Lung (tissue), 12 donors: ENCODE results near the gene SLC25A23. TPM values are rescaled to one million over a fixed set of nuclear protein-coding genes. Genes with fewer than 3 reads are reported as not detected.
A peak's percentile ranks its signal among the peaks of the same experiment; 100 is the strongest.

Experiments
- ATAC-seq: fragments of 200-7000 bp; cut with Tn5 transposase; one replicate; pipeline ENCODE4 v1.9.1; 2020; ENCODE audit warnings: moderate number of reproducible peaks; ENCODE audit not compliant: insufficient read depth, low FRiP score
- DNase-seq, 3 donors: peaks; one replicate each; pipeline ENCODE4 v3.0.0-alpha.2; 2013 to 2017
- H3K27ac ChIP-seq, 2 donors: one replicate each; pipeline ENCODE4 v1.5.1; 2013; ENCODE audit warnings: mild to moderate bottlenecking in 2 of 2, moderate library complexity in 2 of 2, control low read depth in 1 of 2, inconsistent platforms in 1 of 2, low read depth in 1 of 2, low read length in 1 of 2
- H3K27me3 ChIP-seq, 3 donors: one replicate each; pipeline ENCODE4 v1.5.1; 2013; ENCODE audit warnings: low read length in 2 of 3; ENCODE audit not compliant: control insufficient read depth in 3 of 3, insufficient read depth in 3 of 3
- H3K36me3 ChIP-seq, 4 donors: one replicate each; pipeline ENCODE4 v1.5.1; 2013; ENCODE audit warnings: low read length in 4 of 4, mild to moderate bottlenecking in 1 of 4, moderate library complexity in 1 of 4; ENCODE audit not compliant: control insufficient read depth in 4 of 4, insufficient read depth in 4 of 4
- H3K4me1 ChIP-seq, 5 donors: one replicate each; pipeline ENCODE4 v1.5.1; 2013; ENCODE audit warnings: low read length in 5 of 5, mild to moderate bottlenecking in 2 of 5, moderate library complexity in 1 of 5; ENCODE audit not compliant: control insufficient read depth in 5 of 5, insufficient read depth in 5 of 5
- H3K4me3 ChIP-seq: one replicate; pipeline ENCODE4 v1.5.1; 2013; ENCODE audit warnings: mild to moderate bottlenecking, control low read depth, moderate library complexity
- H3K9ac ChIP-seq, 2 donors: one replicate each; pipeline ENCODE4 v1.5.1; 2013; ENCODE audit warnings: low read length in 2 of 2, control low read depth in 1 of 2; ENCODE audit not compliant: insufficient read depth in 1 of 2
- H3K9me3 ChIP-seq, 4 donors: one replicate each; pipeline ENCODE4 v1.5.1; 2013; ENCODE audit warnings: low read length in 3 of 4, mild to moderate bottlenecking in 1 of 4, moderate library complexity in 1 of 4; ENCODE audit not compliant: control insufficient read depth in 4 of 4, insufficient read depth in 3 of 4
- WGBS, 2 donors: extraction: QIAGEN DNeasy Blood & Tissue Kit; methylation state at CpG; one replicate each; pipeline ENCODE4 v1.1.7; 2013; 5-methylcytosine and 5-hydroxymethylcytosine counted together
- polyA plus RNA-seq, 2 donors: library from polyadenylated mRNA; stranded (reverse); fragments of 200-250 nt; gene quantifications; one replicate each; pipeline ENCODE4 v1.2.1, GENCODE V29; 2013
- total RNA-seq, 2 donors: library from RNA; depleted of rRNA in 1 of 2; stranded (reverse); fragments of >200 nt in 1 of 2; gene quantifications; one replicate each; pipeline ENCODE4 v1.2.1, GENCODE V29; 2014 to 2021
- TF ChIP-seq, protein P1 (sequence below): IDR thresholded peaks from 2 replicates; pipeline ENCODE4 v1.5.1; 2012; ENCODE audit warnings: mild to moderate bottlenecking; ENCODE audit errors: control extremely low read depth, extremely low read depth
- donor health status: control.
- donor health status: control.
- donor health status: Bipolar disorder and iron deficiency.
- donor health status: healthy.
- donor health status: DM: yes; HTN: yes; CAD: no.

SLC25A23 gene
- total and polyA plus RNA-seq, 4 donors = 15.7 to 49.5 (median 44.5) TPM

DNA sequence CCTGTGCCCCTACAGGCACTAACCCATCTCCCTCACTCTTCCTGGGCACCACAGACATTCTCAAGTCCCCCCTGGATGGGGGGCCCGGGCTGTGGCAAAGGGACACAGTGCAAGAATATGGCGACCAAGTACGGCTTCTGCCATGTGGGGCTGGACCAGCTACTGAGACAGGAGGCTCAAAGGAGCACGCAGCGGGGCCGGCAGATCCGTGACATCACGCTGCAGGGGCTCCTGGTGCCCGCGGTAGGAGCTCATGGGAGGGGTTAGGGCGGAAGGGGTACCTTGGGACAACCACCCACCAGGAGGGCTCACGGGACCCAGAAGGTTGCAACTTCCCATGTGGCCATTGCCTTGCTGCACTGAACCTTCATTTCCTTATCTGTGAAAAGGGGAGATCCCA, 63.3 kb downstream of the SLC25A23 start:
- no peak overlapping the region for H3K4me3 ChIP-seq
- H3K27me3 ChIP-seq = no peaks in the 10 kb centered on the region
- no peak for DNase-seq

DNA sequence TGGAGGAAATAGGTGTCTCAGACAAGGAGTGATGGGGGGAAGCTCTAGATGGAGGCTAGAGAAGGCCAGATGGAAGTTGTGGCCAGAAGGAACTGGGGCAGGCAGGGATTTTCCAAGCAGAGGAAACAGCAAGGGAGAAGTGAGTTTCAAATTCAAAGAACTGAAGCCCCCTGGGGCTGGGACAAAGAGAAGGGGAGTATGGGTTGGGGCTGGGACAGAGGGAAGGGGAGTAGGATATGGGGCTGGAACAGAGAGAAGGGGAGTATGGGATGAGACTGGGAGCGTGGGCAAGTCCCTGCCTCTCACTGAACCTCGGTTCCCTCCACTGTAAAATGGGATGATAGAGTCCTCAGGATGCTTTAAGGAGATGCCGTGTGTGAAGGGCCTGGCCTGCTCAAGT, 64.8 kb downstream of the SLC25A23 start:
- DNase-seq (no peak), ATAC-seq (no peak)
- Histone ChIP-seq H3K4me1 (peaks cover 0 to 13% (median 6%) of the 10 kb centered on the region in 5 donors), H3K9me3 (no peaks in the 10 kb centered on the region), H3K4me3 (no peak overlapping the region), H3K9ac (no peak overlapping the region), H3K36me3 (peaks cover 0 to 5% (median under 1%) of the 10 kb centered on the region in 4 donors), H3K27me3 (no peaks in the 10 kb centered on the region), H3K27ac (no peak overlapping the region)
- WGBS, 2 donors = 93 to 97% methylated on average over 3 of the region's 3 CpGs
- TF ChIP-seq, protein P1, sequence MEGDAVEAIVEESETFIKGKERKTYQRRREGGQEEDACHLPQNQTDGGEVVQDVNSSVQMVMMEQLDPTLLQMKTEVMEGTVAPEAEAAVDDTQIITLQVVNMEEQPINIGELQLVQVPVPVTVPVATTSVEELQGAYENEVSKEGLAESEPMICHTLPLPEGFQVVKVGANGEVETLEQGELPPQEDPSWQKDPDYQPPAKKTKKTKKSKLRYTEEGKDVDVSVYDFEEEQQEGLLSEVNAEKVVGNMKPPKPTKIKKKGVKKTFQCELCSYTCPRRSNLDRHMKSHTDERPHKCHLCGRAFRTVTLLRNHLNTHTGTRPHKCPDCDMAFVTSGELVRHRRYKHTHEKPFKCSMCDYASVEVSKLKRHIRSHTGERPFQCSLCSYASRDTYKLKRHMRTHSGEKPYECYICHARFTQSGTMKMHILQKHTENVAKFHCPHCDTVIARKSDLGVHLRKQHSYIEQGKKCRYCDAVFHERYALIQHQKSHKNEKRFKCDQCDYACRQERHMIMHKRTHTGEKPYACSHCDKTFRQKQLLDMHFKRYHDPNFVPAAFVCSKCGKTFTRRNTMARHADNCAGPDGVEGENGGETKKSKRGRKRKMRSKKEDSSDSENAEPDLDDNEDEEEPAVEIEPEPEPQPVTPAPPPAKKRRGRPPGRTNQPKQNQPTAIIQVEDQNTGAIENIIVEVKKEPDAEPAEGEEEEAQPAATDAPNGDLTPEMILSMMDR = no peak

More for the DNA sequence above, 63.3 kb downstream of the SLC25A23 start:
- WGBS, 2 donors = 92 to 95% methylated on average over 12 of the region's 12 CpGs
- Histone ChIP-seq H3K9ac (no peak overlapping the region), H3K4me1 (peaks cover 0 to 13% (median 6%) of the 10 kb centered on the region in 5 donors), H3K36me3 (no peaks in the 10 kb centered on the region), H3K9me3 (no peaks in the 10 kb centered on the region), H3K27ac (no peak overlapping the region)
- ATAC-seq = no peak
- TF ChIP-seq, protein P1 = no peak

DNA sequence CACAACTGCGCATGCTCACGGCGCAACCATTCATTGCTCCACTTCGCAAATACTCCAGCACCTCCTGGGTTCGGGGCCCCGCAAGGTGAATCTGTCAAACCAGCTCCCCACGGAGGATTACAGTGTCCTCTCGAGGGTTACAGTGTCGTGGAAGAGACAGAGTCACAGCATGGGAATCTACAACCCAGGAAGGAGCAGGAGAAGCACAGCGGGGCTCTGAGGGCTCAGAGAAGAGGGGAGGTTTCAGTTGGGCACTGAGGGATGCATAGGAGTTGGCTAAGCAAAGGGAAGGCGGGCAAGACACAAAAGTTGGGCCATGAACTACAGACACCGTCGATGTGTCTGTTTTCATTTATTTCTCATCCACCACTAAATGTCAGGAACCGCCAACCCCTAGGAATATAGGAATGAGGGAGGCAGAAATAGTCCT, 65.6 kb downstream of the SLC25A23 start:
- TF ChIP-seq, protein P1 = no peak
- 26 to 27% methylated on average over 14 of the region's 14 CpGs for WGBS, 2 donors
- H3K4me3 ChIP-seq = peak overlapping the region; percentile 90
- H3K4me1 ChIP-seq = peaks cover 0 to 13% (median 6%) of the 10 kb centered on the region in 5 donors
- no peak for DNase-seq
- no peaks in the 10 kb centered on the region for H3K9me3 ChIP-seq
- H3K36me3 ChIP-seq = peaks cover 0 to 9% (median 6%) of the 10 kb centered on the region in 4 donors
- H3K27ac ChIP-seq = peak overlapping the region; percentile 91 to 96
- no peak for ATAC-seq
- no peaks in the 10 kb centered on the region for H3K27me3 ChIP-seq
- H3K9ac ChIP-seq = peak overlapping the region; percentile 87 to 88
